H1 (cell line): Measurements from ENCODE around the gene PIP5K1B.
"Not testable (repeated sequence)": the region's sequence is repeated elsewhere in the genome, so short reads cannot be mapped to it uniquely, and the experiment has no call there.

Experiments used
- BACH1 ChIP-seq: IDR thresholded peaks from 2 replicates; pipeline ENCODE4 v1.6.1; 2012; ENCODE audit warnings: low read length, improper control_type of control experiment
- JUND ChIP-seq: IDR thresholded peaks from 2 replicates; pipeline ENCODE4 v1.6.1; 2011; ENCODE audit warnings: mild to moderate bottlenecking, improper control_type of control experiment, low read length
- KDM5A ChIP-seq: fragments of 200-600 bp; IDR thresholded peaks from 2 replicates; pipeline ENCODE4 v1.7.1; 2012; ENCODE audit warnings: mild to moderate bottlenecking, low read length, inconsistent platforms, mixed read lengths
- PHF8 ChIP-seq: fragments of 200-600 bp; sonication (generic); conservative IDR thresholded peaks from 2 replicates; pipeline ENCODE4 v1.7.1; 2012; ENCODE audit warnings: low read depth, mild to moderate bottlenecking, inconsistent platforms, low read length, moderate library complexity
- RAD21 ChIP-seq, 2 experiments: IDR thresholded peaks in 1 of 2; conservative IDR thresholded peaks in 1 of 2; 2 replicates each; pipeline ENCODE4 v1.6.1; 2011; ENCODE audit warnings: low read depth in 2 of 2, low read length in 2 of 2, improper control_type of control experiment in 1 of 2, inconsistent platforms in 1 of 2, mild to moderate bottlenecking in 1 of 2, moderate library complexity in 1 of 2
- TAF1 ChIP-seq: IDR thresholded peaks from 2 replicates; pipeline ENCODE4 v1.6.1; 2011; ENCODE audit warnings: mild to moderate bottlenecking, low read depth, low read length
- TEAD4 ChIP-seq: IDR thresholded peaks from 2 replicates; pipeline ENCODE4 v1.6.1; 2012; ENCODE audit warnings: low read depth, low read length, inconsistent platforms, mixed read lengths
- TF ChIP-seq, protein P1 (sequence below), 3 experiments: IDR thresholded peaks; 1 replicate in 2 of 3; 2 replicates in 1 of 3; pipeline versions ENCODE4 v1.5.1 to v1.6.1; 2011; ENCODE audit warnings: low read length in 3 of 3, mild to moderate bottlenecking in 3 of 3, inconsistent platforms in 2 of 3, low read depth in 1 of 3, moderate library complexity in 1 of 3; ENCODE audit not compliant: insufficient read depth in 1 of 3; ENCODE audit errors: control extremely low read depth in 1 of 3

DNA sequence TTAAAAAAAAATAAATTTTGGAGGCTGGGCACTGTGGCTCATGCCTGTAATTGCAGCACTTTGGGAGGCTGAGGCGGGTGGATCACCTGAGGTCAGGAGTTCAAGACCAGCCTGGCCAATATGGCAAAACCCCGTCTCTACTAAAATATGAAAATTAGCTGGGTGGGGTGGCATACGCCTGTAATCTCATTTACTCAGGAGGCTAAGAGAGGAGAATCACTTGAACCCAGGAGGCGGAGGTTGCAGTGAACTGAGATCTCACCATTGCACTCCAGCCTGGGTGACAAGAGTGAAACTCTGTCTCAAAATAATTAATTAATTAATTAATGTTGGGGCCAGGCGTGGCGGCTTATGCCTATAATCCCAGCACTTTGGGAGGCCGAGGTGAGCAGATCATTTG is 281.9 kb downstream of the PIP5K1B start:
- TF ChIP-seq, protein P1, sequence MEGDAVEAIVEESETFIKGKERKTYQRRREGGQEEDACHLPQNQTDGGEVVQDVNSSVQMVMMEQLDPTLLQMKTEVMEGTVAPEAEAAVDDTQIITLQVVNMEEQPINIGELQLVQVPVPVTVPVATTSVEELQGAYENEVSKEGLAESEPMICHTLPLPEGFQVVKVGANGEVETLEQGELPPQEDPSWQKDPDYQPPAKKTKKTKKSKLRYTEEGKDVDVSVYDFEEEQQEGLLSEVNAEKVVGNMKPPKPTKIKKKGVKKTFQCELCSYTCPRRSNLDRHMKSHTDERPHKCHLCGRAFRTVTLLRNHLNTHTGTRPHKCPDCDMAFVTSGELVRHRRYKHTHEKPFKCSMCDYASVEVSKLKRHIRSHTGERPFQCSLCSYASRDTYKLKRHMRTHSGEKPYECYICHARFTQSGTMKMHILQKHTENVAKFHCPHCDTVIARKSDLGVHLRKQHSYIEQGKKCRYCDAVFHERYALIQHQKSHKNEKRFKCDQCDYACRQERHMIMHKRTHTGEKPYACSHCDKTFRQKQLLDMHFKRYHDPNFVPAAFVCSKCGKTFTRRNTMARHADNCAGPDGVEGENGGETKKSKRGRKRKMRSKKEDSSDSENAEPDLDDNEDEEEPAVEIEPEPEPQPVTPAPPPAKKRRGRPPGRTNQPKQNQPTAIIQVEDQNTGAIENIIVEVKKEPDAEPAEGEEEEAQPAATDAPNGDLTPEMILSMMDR (IDR thresholded peaks at IDR 0.05; ENCODE audit: control extremely low read depth in 1 of 3, insufficient read depth in 1 of 3, low read depth in 1 of 3, low read length in 3 of 3): not testable (repeated sequence)
- not testable (repeated sequence) for TF ChIP-seq KDM5A; PHF8; TEAD4; BACH1; JUND; TAF1; RAD21 (IDR thresholded peaks at IDR 0.05 in 1 of 2, conservative IDR thresholded peaks at IDR 0.05 in 1 of 2; ENCODE audit: low read depth in 2 of 2, low read length in 2 of 2)
